Stimulated activated CD4-positive, alpha-beta T cell treated with anti-CD3 and anti-CD28 coated beads, Interleukin-1b, Interleukin-23, amount 100 ng/mL, for 24 hours (primary cell): ENCODE results near the gene MICALL1.

Source experiments
- DNase-seq, 4 experiments: peaks; one replicate each; pipeline ENCODE4 v3.0.0-alpha.2; 2020; ENCODE audit warnings: low read depth in 4 of 4, low spot score in 1 of 4

Gene MICALL1

DNA sequence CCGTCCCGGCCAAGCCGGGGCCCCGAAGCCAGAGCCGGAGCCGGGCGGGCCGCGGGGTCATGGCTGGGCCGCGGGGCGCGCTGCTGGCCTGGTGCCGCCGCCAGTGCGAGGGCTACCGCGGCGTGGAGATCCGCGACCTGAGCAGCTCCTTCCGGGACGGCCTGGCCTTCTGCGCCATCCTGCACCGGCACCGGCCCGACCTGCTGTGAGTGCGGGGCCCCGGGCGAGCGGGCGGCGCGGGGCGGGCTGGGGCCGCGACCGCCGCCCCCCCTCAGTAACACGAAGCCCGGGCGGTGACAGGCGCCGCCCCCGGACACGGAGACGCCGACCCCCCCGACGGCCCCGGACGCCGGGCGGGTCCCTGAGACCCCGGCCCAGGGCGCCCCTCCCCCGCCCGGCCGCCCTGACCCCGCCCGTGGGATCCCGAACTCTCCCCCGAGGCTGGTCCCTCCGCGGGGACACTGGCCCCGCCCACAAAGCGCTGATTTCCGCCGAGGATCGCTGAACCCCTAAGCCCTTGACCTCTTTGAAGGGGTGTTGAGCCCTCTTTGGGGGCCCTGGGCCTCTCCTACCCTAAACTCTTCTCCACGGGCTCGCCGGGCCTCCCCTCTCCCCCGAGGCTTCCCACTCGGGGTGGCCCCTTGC, 389 bp downstream of the MICALL1 start:
- DNase-seq = no peak

DNA sequence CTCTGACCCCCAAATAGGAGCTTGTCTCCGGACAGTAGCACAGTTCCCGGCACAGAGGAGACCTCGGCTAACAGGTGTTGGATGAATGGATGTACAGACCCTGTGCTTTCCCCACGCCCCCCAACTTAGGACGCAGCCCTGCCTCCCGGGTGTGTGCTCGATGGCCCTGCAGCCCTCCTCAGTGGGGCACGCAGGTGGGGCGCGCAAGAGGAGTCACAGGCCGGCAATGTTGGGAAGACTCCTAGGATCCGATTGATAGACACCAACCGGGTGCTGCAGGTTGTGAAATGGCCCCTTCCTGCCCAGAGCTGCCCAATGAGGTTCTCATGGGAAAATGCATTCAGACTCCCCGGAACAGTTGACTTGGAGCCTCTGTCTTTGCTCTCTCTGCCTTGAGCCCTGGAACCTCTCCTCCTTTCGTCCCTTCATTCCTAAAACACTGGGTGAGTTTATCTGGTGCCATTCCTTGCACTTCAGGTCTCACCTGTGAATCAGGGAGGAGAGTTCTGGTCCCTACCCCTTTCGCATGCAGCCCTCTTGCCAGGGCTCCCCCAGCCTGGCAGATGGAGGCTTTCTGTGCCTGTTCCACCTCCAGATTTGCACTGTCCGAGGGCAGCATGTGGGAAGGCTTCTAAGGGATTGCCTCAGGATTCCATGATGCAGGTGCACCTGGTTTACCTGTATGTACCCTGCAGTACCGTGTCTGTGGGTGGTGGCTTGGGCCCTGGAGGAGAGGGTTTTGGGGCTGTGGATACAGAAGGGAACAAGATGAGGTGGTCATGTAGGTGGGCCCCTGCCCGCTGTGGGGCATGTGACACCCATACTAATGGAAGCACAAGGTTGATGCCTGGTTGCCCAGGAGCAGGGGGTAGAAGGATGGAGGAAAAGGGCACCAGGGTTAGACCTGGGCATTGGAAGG, 1.2 kb downstream of the MICALL1 start:
- no peak for DNase-seq

DNA sequence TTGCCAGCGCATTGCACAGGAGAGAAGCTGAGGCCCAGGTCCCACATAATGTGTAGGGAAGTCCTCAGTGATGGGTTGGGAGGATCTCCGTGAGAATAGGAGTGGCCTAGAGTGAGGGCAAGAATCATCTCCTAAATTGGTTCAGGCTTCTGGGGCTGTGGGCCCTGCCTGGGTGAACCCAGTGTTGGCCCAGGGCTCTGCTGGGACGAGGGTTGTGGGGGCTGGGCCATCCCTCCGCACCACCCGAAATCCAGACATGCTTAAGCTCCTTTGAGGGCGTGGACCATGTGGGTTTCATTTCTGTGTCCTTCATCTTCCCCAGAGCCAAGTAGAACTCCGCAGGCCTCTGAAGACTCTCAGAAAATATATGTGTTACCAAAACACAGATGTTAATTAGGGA, 3.7 kb downstream of the MICALL1 start:
- DNase-seq = no peak

DNA sequence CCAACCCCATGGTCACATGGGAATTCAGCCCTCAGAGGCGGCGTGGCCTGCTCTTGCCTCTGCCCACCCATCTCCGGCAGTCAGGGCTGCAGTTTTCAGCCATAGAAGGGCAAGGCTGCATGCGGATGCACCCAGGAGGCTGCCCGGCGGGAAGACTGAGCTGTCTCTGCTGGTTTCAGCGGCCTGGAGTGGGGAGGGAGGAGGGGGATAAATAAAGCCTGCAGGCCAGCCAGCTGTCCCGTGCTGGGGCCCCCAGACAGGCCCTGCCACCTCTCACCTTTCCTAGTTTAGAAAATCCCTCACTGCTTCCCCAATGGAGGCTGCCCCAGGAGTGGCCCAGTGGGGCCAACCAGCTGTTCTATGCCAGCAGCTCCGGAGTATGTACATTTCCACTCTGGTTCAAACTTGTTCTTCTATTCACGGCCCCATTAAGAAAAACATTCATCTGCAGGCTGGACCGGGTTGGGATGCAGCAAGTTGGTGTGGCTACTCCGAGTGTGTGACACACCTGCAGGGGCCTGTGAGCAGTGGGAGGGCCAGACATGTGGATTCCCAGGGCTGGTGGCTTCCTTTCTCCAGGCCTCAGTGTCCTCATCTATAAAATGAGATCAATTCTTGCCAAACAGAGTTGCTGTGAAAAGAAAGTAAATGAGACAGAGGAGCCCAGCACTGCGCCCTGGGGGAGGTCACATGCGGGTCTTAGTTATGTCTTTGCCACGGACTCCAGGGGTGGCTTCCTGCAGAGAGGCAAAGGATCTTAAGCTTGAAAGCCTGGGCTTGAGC, 5.0 kb downstream of the MICALL1 start:
- DNase-seq = no peak

DNA sequence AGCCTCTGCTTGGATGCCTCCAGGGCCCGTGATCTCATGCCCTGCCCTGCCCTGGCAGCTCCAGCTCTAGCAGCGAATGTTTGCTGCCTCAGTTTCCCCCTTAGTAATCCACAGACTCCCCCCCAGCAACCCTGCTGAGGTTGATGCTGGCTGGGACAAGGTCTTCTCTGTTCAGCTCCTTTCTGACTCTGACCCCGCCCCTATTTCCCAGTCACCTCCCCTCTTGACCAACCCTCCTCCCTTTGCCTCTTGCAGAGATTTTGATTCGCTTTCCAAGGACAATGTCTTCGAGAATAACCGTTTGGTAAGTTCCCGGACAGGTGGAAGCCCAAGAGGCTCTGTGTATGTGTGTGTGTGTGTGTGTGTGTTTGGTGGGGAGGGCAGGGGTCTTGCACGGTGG, 5.6 kb downstream of the MICALL1 start:
- no peak for DNase-seq

DNA sequence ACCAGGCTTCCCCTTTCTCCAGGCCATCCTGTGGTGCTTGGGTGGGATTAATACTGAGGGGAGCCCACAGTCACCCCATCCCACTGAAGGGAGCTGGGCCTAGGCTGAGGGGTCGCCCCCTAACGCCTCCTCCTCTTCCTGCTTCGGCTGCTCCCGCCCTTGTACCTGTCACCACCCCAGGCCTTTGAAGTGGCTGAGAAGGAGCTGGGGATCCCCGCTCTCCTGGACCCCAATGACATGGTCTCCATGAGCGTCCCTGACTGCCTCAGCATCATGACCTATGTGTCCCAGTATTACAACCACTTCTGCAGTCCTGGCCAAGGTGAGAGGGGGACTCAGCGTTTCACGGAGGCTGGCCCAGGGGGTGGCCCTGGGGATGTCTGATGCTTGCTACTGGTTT, 6.1 kb downstream of the MICALL1 start:
- DNase-seq = no peak

DNA sequence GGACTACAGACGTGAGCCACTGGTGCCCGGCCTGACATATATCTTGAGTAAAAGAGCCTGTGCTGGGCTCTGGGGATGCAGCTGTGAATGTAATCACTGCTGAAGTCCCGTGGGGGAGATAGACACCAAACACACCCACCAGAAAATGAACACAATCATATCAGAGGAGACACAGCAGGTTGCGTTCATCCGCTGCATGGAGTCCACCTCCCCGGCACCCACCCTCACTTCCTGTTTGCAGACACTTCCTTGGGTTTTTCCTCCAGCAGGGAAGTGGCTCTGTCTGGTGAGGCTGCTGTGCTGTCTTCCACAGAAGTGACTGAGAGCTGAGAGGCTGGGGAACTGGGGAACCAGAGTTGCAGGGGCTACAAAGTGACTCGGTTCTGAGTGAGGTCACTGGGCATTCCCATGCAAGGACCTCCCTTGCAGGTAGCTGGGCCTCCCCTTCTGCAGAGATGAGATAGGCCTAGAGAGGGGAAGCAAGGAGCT, 7.2 kb downstream of the MICALL1 start:
- DNase-seq = no peak

DNA sequence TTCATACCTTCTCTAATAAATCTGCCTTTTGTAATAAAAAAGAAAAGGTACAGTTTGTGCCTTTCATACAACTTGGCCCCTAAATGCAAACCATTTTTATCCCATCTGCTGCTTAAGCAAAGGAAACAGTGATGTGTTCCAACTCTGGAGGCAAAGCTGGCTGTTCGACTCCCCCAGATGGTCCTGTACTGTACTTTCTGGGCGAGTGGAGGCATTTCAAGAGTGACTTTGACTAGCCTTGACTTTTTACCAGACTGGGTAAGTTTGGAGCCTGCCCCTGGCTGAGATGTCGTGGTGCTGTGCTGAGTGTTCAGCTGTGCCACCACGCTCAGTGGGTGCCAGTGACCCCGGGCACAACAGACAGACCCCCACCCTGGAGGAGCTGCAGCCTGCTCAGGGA, 10.2 kb downstream of the MICALL1 start:
- no peak for DNase-seq

DNA sequence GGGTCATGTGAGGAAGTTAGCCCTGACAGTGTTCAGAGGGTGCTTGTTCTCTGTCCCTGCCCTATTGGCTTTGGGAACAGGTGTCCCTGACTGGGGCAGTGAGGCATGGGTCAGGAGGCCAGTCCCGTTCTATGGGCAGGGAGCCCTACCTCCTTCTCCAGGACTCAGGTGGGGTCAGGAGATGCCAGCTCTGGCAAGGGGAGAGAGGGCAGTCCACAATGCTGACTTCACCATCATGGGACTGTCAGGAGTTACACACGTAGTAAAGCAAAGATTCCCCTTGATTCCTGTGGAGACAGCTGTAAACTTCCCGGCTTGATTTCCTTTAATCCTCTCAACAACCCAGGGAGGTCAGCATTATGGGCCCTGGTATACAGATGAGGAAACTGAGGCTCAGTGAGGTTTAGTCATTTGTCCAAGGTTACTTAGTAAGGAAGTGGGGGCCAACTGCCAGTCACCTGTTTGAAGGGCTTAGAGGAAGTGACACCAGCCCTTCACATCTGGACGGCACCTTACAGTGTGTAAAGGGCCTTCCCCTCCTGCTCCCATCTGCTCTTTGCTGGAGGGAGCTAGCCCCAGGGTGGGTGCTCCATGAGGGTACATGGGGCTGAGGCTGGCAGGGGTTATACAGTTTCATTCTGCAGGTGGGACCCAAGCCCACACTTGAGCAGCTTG, 11.9 kb downstream of the MICALL1 start:
- no peak for DNase-seq

DNA sequence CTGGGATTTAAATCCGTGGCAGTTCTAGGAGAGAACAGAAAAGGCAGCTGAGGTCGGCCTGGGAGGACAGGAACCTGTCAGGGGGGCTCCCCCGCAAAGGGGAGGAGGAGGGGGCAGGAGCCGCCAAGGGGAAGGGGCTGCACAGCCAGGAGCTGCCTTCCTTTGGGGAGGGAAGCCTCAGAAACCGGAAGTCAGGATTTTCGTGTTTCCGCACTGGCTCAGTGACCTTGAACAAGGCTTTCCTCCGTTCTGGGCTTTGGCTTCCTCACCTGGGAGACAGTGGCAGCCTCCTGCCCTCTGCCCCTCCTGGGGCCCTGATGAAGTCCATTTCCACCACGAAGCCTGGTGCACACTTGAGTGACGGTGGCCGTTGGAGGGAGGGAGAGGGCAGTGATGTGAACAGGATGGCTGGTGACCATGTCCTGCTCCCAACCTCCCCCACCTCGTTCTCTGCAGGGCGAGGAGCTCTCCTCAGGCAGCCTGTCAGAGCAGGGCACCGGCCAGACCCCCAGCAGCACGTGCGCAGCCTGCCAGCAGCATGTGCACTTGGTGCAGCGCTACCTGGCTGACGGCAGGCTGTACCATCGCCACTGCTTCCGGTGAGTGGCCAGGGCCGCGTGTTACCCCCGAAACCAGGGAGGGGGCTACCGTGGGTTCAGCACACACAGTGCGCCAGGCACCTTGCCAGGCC, 12.6 kb downstream of the MICALL1 start:
- no peak for DNase-seq

DNA sequence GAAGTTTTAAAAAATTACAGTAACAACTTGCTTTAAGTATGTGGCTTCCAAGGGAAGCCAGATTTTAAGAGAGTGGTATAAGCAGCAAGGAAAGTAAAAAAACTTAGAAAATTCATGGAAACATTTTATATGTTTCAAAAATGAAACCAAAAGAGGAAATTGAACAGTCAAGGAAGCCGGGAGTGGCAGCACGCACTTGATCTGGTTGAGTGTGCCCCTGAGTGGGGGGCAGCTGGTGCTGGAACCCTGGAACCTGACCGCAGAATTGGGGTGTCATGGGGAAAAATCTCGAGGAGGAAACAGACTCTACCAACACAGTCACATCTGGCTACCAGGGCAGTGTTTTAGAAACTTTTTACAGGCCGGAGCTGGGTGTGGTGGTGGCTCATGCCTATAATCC, 14.0 kb downstream of the MICALL1 start:
- no peak for DNase-seq

DNA sequence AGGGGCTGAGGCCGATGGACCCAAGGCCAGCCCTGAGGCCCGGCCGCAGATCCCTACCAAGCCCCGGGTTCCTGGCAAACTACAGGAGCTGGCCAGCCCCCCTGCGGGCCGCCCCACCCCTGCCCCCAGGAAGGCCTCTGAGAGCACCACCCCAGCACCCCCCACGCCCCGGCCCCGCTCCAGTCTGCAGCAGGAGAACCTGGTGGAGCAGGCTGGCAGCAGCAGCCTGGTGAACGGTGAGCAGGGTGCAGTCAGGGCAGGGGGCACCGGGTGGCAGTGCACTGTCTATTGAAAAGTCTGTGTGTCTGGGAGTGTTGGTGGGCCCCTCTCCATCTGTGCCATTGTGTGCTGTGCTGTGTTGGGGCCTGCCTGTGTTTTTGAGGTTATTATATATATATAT, 16.1 kb downstream of the MICALL1 start:
- no peak for DNase-seq

DNA sequence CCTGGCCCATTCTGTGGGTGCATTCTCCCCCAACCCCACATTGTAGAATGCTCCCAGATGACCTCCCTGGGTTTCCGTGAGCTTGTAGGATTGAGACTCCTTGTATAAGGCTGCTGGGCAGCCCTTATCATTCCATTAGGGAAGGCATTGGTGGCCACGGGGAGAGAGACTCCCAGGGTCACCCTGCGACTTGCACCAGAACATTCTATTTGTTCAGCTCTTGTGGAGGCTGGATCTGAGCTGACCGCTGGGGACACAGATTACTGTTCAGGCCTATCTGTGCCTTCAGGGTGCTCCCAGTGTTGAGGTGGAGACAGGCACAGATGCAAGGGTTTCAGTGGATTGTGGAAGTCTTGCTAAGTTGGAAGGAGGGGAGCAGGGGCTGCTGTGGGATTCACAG, 17.8 kb downstream of the MICALL1 start:
- DNase-seq = no peak

DNA sequence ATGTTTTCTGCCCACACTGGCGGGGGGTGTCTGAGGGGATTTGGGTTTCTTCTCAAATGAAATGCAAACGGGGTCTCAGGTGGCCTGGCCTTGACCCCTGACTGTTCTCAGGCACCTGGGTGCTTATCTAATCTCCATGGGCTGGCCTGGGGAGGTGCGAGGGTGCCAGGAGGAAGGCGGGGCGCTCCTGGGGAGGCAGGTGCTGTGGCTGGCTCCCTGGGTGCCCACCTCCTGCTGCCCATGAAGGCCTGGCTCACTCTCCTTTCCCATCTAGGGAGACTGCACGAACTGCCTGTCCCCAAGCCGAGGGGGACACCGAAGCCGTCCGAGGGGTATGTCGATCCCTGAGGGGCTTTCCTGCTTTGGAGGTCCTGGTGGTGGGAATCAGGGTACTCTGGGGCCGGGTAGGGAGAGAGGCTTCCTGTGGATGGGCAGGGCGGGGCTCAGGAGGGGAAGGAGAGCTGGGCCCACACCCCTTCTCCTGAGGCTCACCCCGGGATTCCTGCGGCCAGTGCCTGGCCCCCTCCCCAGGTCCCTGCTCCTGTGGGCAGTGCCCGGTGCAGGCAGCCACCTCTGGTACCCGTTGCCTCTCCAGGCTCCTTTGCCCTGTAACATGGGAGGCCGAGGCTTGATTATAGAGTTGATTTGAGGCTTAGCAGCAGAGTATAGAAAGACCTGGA, 18.4 kb downstream of the MICALL1 start:
- DNase-seq = no peak

DNA sequence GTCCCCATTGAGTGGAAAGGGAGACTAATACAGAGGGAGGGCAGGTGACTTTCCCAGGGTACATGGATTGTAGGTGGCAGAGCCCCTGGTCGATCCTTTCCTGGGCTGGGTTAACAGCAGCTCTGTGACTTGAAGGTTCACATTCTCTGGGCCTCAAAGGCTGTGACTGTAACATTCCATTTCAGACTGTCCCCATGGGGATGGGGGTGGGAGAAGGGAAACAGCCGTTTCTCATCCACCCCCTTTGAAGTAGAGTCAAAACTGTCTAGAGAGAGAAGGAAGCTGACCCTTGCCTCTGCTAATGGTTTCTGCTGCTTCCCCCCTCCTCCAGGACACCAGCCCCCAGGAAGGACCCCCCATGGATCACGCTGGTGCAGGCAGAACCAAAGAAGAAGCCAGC, 19.2 kb downstream of the MICALL1 start:
- no peak for DNase-seq

DNA sequence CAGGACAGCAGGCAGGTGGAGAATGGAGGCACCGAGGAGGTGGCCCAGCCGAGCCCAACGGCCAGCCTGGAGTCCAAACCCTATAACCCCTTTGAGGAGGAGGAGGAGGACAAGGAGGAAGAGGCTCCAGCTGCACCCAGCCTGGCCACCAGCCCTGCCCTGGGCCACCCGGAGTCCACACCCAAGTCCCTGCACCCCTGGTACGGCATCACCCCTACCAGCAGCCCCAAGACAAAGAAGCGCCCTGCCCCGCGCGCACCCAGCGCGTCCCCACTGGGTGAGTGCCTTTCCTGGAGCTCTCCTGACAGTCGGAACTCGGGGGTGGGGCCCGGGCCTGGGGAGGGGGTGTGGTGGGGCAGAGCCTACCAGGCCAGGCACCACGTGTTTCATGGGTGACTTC, 19.7 kb downstream of the MICALL1 start:
- no peak for DNase-seq

DNA sequence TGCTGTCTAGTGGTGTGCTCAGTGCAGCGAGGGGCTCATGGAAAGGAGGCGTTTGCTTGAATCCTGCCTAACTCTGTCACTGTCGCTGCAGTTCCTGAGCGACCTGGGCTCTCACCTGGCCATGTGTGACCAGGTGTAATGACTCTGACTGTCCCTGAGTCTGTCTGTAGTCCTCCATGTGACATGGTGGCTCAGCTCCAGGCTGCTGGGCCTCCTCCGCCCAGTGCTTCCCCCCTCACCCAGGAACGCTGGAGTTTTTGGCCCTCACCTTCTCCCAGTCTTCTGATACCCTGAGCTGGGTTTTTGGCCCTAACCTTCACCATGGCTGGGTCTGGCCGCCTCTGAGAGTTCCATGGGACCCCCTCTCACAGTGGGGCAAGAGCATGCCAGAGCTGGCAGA, 20.3 kb downstream of the MICALL1 start:
- no peak for DNase-seq

DNA sequence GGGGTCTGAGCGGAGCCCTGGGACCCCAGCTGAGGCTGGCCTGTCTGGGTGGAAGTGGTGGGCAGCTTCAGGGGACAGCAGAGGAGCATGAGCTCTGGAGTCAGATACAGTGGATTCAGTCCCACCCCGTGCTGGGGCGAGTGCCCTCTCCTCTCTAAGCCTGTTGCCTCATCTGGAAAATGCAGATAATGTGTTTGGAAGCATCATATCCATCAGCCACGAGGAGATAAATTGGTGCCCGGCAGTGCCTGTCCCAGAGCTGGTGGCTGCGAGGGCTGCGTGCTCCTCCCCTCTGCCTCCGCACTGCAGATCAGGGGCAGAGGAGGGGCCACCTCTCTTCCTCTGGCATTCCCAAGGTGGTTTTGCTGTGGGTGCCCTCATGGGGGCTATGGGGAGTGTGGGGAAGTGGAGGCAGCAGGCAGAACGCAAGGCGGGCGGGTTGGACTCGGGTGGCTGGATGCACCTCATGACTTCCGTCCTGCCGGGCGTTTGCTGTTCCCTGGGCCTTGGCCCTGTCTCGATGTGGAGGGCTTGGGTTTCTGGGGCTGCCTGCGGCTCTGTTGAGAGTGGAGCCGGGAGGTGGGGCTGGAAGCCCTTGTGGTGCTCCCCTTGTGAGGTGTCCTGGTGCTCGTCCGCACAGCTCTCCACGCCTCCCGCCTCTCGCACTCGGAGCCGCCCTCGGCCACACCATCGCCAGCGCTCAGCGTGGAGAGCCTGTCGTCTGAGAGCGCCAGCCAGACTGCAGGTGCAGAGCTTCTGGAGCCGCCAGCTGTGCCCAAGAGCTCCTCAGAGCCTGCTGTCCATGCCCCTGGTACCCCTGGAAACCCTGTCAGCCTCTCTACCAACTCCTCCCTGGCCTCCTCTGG, 20.9 kb downstream of the MICALL1 start:
- DNase-seq = no peak

DNA sequence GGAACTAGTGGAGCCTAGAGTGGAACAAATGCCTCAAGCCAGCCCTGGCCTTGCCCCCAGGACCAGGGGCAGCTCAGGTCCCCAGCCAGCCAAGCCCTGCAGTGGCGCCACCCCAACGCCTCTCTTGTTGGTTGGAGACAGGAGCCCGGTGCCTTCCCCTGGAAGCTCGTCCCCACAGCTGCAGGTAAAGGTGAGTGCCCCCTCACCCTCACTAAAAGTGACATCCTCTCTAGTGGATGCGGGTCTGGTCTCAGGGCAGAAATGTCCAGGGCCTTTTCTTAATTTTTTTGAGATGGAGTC, 21.5 kb downstream of the MICALL1 start:
- DNase-seq = no peak
